SU-DHL-6 (cell line): Measurements from ENCODE around the gene PCBD1.

Experiments used
- CTCF ChIP-seq: fragments of 200-600 bp; sonication (generic); IDR thresholded peaks from one replicate; pipeline ENCODE4 v1.5.1; 2017; ENCODE audit warnings: antibody characterized with exemption, mild to moderate bottlenecking, low read length, moderate library complexity; ENCODE audit not compliant: insufficient read depth, poor library complexity, severe bottlenecking
- EZH2phosphoT487 ChIP-seq: fragments of 200-600 bp; sonication (generic), shearing (Covaris generic); conservative IDR thresholded peaks from 2 replicates; pipeline ENCODE4 v1.6.1; 2018; ENCODE audit warnings: mild to moderate bottlenecking, antibody characterized with exemption, low read length, moderate library complexity, mixed read lengths

- TF ChIP-seq CTCF: no peak
- no peak for TF ChIP-seq EZH2phosphoT487
Observed at GRCh38 chr10:70889291-70889690, 926 bp upstream of the PCBD1 start.
